VCaP (cell line): ENCODE measurements around the gene SSU72.
"Not testable (repeated sequence)": the region's sequence is repeated elsewhere in the genome, so short reads cannot be mapped to it uniquely, and the experiment has no call there.

Source experiments
- H3K27ac ChIP-seq: fragments of 450-650 bp; 2 replicates; pipeline ENCODE4 v1.5.1; 2017
- TF ChIP-seq, protein P1 (sequence below): fragments of 450-650 bp; conservative IDR thresholded peaks from 2 replicates; pipeline ENCODE4 v1.5.1; 2017; ENCODE audit warnings: mild to moderate bottlenecking, moderate library complexity

SSU72 gene

DNA sequence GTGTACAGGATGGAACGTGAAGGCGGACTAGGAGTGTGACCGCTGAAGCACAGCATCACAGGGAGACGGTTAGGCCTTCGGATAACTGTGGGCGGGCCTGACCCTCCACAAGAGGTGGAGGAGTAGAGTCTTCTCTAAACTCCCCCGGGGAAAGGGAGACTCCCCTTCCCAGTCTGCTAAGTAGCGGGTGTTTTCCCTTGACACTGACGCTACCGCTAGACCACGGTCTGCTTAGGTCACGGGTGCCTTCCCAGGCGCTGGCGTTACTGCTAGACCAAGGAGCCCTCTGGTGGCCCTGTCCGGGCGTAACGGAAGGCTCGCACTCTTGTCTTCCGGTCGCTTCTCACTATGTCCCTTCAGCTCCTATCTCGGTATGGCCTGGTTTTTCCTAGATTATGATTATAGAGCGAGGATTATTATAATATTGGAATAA lies 69.3 kb downstream of the SSU72 start:
- H3K27ac ChIP-seq: peak overlapping the region; percentile 88
- TF ChIP-seq, protein P1, sequence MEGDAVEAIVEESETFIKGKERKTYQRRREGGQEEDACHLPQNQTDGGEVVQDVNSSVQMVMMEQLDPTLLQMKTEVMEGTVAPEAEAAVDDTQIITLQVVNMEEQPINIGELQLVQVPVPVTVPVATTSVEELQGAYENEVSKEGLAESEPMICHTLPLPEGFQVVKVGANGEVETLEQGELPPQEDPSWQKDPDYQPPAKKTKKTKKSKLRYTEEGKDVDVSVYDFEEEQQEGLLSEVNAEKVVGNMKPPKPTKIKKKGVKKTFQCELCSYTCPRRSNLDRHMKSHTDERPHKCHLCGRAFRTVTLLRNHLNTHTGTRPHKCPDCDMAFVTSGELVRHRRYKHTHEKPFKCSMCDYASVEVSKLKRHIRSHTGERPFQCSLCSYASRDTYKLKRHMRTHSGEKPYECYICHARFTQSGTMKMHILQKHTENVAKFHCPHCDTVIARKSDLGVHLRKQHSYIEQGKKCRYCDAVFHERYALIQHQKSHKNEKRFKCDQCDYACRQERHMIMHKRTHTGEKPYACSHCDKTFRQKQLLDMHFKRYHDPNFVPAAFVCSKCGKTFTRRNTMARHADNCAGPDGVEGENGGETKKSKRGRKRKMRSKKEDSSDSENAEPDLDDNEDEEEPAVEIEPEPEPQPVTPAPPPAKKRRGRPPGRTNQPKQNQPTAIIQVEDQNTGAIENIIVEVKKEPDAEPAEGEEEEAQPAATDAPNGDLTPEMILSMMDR: peak; percentile 3; the same call in 1 of the 2 replicates

DNA sequence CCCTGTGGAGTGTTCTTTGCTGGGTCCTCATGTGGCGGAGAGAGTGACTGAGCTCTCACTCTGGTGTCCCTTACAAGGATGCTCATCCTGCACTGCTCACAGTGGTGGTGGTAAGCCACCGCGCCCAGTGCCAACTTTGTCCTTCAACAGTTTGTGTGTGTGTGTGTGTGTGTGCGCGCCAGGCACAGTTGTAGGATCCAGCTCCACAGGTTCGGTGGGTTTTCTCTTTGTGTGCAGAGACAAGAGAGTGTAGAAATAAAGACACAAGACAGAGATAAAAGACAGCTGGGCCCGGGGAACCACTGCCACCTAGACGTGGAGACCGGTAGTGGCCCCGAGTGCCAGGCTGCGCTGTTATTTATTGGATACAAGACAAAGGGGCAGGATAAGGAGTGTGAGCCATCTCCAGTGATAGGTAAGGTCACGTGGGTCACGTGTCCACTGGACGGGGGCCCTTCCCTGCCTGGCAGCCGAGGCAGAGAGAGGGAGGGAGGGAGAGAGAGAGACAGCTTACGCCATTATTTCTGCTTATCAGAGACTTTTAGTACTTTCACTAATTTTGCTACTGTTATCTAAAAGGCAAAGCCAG lies 69.8 kb downstream of the SSU72 start:
- H3K27ac ChIP-seq: peak overlapping the region; percentile 88
- TF ChIP-seq, protein P1: peak; percentile 92

DNA sequence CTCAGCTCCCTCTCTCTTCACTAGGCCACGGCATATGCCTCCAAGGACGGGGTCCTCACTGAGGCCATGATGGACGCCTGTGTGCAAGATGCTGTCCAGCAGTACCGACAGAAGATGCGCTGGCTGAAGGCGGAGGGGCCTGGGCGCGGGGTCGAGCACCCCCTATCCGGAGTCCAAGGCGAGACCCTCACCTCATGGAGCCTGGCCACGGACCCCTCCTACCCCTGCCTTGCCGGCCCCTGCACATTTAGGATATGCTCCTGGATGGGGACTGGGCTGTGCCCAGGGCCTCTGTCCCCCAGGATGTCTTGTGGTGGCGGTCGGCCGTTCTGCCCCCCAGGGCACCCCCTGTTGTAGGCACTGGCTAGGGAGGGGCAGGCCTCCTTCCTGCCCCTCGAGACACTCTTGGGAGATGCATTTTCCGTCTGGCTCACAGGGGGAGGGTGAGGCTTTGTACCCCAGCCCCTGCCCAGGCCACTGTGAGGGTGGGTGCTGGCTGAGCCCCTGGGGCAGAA lies 79.1 kb downstream of the SSU72 start:
- H3K27ac ChIP-seq: not testable (repeated sequence)

DNA sequence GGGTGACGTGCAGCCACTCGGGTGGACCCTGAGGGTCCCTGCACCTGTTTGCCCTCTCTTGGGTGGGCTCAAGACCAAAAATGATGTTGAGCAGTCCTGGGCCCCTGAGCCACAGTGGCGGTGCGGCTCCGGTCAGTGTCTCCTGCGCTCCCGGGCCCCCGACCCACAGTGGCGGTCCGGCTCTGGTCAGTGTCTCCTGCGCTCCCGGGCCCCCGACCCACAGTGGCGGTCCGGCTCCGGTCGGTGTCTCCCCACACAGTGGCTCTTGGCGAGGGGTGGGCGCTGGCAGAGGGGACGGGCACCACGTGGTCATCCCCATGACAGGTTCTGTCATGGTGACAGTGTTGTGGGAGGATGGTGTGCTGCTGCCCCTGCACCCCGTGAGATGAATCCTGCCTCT lies 80.4 kb downstream of the SSU72 start:
- not testable (repeated sequence) for H3K27ac ChIP-seq
